Measurements from ENCODE around the gene TTBK1.

Gene TTBK1

GRCh38 chr6:43220439-43220951 lies 22.8 kb upstream of the TTBK1 start:
- H3K9me3 ChIP-seq, result no peaks in the 10 kb centered on the region
- H3K27me3 ChIP-seq, result no peaks in the 10 kb centered on the region
- peaks cover 6% of the 10 kb centered on the region; the same call in 1 of the 2 replicates for H3K36me3 ChIP-seq
- no peak for DNase-seq
- no peaks in the 10 kb centered on the region for H3K4me1 ChIP-seq
- no peak for TF ChIP-seq CTCF (IDR thresholded peaks at IDR 0.05; ENCODE audit: low read depth, low read length)
- no peak overlapping the region for H3K4me3 ChIP-seq (ENCODE audit: low read depth, low read length)

GRCh38 chr6:43221046-43221972 lies 22.0 kb upstream of the TTBK1 start:
- H3K36me3 ChIP-seq, result peaks cover 6% of the 10 kb centered on the region; the same call in 1 of the 2 replicates
- H3K27me3 ChIP-seq, result no peaks in the 10 kb centered on the region
- no peaks in the 10 kb centered on the region for H3K9me3 ChIP-seq
- no peaks in the 10 kb centered on the region for H3K4me1 ChIP-seq
- DNase-seq, result no peak
- no peak for TF ChIP-seq CTCF (IDR thresholded peaks at IDR 0.05; ENCODE audit: low read depth, low read length)
- H3K4me3 ChIP-seq (ENCODE audit: low read depth, low read length), result no peak overlapping the region

GRCh38 chr6:43222418-43223059 lies 20.7 kb upstream of the TTBK1 start:
- Histone ChIP-seq H3K36me3 (peaks cover 6% of the 10 kb centered on the region; the same call in 1 of the 2 replicates), H3K4me1 (no peaks in the 10 kb centered on the region), H3K27me3 (no peaks in the 10 kb centered on the region), H3K9me3 (no peaks in the 10 kb centered on the region), H3K4me3 (ENCODE audit: low read depth, low read length) (no peak overlapping the region)
- no peak for TF ChIP-seq CTCF (IDR thresholded peaks at IDR 0.05; ENCODE audit: low read depth, low read length)
- no peak for DNase-seq

- TF ChIP-seq CTCF (IDR thresholded peaks at IDR 0.05; ENCODE audit: low read depth, low read length), result no peak
- H3K36me3 ChIP-seq, result peaks cover 6% of the 10 kb centered on the region; the same call in 1 of the 2 replicates
- H3K4me1 ChIP-seq, result no peaks in the 10 kb centered on the region
- no peak overlapping the region for H3K4me3 ChIP-seq (ENCODE audit: low read depth, low read length)
- H3K27me3 ChIP-seq, result no peaks in the 10 kb centered on the region
- H3K9me3 ChIP-seq, result no peaks in the 10 kb centered on the region
- no peak for DNase-seq
Measured at GRCh38 chr6:43223175-43223574, 20.1 kb upstream of the TTBK1 start.

GRCh38 chr6:43226192-43226851 lies 17.0 kb upstream of the TTBK1 start:
- Histone ChIP-seq H3K36me3 (peaks cover 6% of the 10 kb centered on the region; the same call in 1 of the 2 replicates), H3K27me3 (no peaks in the 10 kb centered on the region)

More at GRCh38 chr6:43226192-43226851, 17.0 kb upstream of the TTBK1 start:
- Histone ChIP-seq H3K9me3 (no peaks in the 10 kb centered on the region), H3K4me1 (no peaks in the 10 kb centered on the region), H3K4me3 (ENCODE audit: low read depth, low read length) (no peak overlapping the region)
- no peak for DNase-seq
- TF ChIP-seq CTCF (IDR thresholded peaks at IDR 0.05; ENCODE audit: low read depth, low read length), result no peak

Measured in BE2C (cell line).